GM12801 (cell line): ENCODE data around the gene RPL35.

Experiments
- TF ChIP-seq, protein P1 (sequence below): IDR thresholded peaks from one replicate; pipeline ENCODE4 v1.5.1; 2011; ENCODE audit warnings: control low read depth; ENCODE audit not compliant: insufficient read length; ENCODE audit errors: extremely low read depth

RPL35 gene

DNA sequence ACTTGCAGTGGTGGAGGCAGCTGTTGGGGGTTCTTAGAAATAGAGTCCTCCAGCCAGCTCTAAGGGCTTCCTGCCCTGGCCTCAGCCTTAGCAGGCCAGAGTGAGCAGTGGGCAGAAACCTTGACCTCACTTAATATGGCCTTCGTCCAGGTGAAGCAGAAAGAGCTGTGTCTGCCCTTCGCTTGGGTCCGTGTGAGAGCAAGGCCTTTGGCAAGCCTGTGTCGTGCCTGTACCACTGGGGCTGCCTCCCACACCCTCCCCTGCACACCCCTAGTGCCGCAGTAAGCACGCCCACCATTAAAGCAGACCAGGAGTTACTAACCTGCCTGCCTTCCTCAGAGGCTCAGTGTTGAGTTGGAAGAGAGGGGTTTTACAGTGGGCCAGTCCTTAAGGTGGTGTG lies 13.7 kb upstream of the RPL35 start:
- TF ChIP-seq, protein P1, sequence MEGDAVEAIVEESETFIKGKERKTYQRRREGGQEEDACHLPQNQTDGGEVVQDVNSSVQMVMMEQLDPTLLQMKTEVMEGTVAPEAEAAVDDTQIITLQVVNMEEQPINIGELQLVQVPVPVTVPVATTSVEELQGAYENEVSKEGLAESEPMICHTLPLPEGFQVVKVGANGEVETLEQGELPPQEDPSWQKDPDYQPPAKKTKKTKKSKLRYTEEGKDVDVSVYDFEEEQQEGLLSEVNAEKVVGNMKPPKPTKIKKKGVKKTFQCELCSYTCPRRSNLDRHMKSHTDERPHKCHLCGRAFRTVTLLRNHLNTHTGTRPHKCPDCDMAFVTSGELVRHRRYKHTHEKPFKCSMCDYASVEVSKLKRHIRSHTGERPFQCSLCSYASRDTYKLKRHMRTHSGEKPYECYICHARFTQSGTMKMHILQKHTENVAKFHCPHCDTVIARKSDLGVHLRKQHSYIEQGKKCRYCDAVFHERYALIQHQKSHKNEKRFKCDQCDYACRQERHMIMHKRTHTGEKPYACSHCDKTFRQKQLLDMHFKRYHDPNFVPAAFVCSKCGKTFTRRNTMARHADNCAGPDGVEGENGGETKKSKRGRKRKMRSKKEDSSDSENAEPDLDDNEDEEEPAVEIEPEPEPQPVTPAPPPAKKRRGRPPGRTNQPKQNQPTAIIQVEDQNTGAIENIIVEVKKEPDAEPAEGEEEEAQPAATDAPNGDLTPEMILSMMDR, result no peak

DNA sequence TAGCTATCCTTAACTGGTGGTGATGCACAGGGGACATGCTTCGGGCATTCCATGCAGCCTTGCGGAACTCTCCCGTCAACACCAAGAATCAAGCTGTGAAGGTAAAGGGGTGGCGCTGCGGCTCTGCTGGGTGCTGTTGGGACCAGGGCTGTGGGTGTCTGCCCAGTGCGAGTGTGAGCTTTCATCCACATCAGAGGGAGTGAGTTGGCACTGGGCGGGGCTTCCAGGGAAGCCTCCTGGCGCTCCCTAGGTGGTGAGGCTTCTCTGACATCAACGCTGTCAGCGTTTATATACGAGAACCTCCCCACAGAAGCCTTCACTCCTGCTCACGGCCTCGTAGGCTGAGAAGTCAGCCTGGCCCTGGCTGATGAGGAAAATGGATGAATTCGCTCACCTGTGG lies 11.9 kb upstream of the RPL35 start:
- TF ChIP-seq, protein P1, result no peak

DNA sequence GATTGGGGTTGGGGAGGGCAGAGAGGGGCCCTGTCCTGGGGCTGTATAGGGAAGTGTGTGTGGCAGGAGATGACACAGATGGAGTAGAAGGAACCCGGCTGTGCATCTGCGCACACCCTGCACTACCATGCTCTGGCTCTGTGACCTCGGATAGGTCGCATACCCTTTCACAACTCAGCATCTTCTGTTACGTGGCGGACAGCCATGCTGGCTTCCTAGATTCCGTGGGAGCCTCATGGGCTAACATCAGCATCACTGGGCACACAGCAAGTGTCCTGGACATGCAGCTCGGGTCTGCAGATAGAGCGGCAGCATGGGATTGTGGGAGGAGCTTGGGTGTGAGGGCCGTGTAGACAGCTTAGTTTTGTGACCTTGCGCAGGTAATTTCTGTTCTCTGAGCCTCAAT lies 9.4 kb upstream of the RPL35 start:
- TF ChIP-seq, protein P1, result no peak

DNA sequence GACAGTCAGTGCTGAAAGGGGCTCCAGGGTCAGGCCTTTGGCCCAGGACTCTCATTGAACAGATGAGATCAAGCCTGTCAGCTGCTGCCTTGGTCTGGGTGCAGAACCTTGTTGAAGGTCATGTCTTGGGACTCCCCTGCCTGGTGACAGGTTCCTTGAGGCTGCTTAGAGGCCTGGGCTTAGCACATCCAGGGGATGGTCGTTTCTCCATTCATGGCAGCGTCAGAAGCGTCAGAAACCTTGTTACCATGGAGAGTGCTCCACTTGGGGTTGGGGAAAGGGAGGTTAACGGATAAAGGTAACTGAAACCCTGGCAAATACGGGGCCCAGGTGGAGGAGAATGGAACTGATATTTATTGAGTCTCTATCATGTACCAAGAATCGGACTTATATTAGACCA lies 9.0 kb upstream of the RPL35 start:
- TF ChIP-seq, protein P1, result no peak

DNA sequence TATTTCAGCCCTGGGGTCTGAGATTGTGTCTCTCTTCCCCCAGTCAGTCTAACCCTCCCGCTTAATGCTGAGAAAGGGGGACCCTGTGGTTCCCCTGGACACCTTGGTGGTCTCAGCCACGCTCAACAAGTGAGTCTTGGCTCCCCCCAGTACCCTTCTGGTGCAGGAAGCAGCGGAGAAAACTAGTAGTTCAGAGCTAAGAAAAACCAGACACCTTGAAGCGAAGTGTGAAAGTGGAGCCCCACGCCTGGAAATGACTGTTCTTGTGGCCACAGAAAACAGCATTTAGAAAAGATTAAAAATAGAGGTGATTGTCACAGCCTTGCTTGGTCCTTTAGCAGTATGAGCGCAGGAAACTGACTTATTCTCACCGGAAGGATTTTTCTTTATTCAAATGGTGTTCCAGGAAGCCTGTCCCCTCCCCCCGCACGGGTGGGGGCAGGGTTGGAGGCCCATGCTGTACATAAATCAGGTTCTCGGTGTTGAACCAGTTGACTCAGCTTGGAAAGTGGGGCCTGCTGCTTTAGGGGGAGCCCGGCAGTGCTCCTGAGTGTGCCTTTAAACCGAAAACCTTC lies 8.3 kb upstream of the RPL35 start:
- TF ChIP-seq, protein P1, result no peak

DNA sequence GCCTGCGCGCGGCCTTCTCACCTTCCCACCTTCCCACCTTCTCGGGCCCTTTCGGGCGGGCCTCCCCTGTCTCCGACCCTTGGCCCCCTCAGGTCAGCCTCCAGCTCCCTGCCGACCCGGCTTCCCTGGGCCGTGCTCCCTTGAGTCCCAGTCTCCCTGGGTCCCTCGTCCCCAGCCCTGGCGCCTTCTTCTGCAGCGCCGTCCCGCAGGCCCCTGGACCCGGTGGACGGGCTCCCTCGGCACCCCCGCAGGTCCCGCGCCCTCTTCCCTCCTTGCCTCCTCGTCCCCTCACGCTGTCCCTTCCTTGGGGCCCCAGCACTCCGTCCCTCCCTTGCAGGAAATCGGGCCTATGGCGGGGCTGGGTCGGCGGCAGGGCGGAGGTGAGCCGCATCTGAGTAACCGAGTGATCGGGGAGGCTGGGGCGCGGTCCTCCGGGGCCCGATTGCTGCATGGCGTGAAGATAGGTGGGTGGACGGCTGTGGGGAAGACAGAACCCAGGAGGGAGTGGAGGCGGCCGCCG lies 7.8 kb upstream of the RPL35 start:
- TF ChIP-seq, protein P1, result no peak

DNA sequence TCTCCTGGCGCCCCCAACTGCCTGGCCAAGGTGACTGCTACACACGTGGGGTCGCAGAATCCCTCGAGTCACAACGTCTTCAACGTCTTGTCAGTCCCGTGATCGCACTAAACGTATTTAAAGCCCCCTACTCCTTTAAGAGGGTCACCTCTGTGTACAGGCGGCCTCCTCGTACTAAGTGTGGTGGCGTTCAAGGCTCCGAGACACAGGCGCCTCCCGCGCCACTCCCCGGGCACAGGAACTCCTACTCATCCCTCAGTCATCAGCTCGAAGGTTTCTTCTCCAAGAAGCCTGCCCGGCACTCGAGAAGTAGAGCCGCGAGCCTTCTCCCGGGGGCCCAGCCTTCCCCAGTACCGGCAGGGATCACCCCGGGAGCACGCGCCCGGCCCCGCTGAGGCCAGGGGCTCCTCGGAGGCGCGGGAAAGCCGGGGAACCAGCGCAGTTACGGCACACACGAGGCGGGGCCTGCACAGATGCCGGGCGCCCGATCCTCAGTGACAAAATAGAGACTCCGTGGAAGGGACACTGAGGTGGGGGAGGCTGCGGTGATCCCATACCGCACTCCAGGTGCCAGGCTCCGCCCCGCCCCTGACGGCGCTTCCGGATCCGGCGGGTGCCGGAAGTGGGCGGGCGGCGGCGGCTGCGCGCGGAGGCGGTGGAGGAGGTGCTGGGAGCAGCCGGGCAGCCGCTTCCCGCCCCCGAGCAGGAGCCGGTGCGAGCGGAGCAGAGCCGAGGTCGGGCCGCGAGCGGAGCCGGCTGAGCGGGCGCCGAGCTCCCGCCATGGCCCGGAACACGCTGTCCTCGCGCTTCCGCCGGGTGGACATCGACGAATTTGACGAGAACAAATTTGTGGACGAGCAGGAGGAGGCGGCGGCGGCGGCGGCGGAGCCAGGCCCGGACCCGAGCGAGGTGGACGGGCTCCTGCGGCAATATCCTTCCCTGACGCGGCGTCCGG lies 7.0 kb upstream of the RPL35 start:
- TF ChIP-seq, protein P1, result no peak
